HEK293 (cell line): ENCODE data around the gene TBC1D5.
"Not testable (repeated sequence)": the region's sequence is repeated elsewhere in the genome, so short reads cannot be mapped to it uniquely, and the experiment has no call there.

ENCODE experiments used
- CTCF ChIA-PET: fragments of 350-600 bp; formaldehyde crosslinking; extraction: SDS; loops from one replicate; lab custom pipeline; 2021; ENCODE audit warnings: antibody characterized with exemption; lab: Yijun Ruan, JAX
- POLR2A ChIA-PET: fragments of 300-600 bp; formaldehyde crosslinking; extraction: SDS; loops from one replicate; lab custom pipeline; 2020; ENCODE audit warnings: antibody characterized with exemption, inconsistent platforms; lab: Yijun Ruan, JAX
- H3K27ac ChIP-seq: fragments of 200-500 bp; sonication (Bioruptor generic); 2 replicates; pipeline ENCODE4 v1.5.1; 2014; ENCODE audit warnings: low read depth, low read length, control low read depth, inconsistent platforms; ENCODE audit errors: extremely low read depth
- H3K36me3 ChIP-seq, 2 experiments: fragments of 200-500 bp in 1 of 2; sonication (Bioruptor generic) in 1 of 2; 1 replicate in 1 of 2; 2 replicates in 1 of 2; pipeline ENCODE4 v1.5.1; 2014 to 2017; ENCODE audit warnings: inconsistent platforms in 2 of 2, low read length in 2 of 2; ENCODE audit not compliant: control insufficient read depth in 2 of 2, insufficient read depth in 1 of 2
- H3K4me1 ChIP-seq: fragments of 200-500 bp; sonication (Bioruptor generic); 2 replicates; pipeline ENCODE4 v1.5.1; 2014; ENCODE audit warnings: mild to moderate bottlenecking, low read length, inconsistent platforms; ENCODE audit not compliant: control insufficient read depth, insufficient read depth
- H3K4me3 ChIP-seq: 2 replicates; pipeline ENCODE4 v1.5.1; 2011; ENCODE audit warnings: low read depth, mild to moderate bottlenecking, control low read depth, low read length, moderate library complexity
- H3K9me3 ChIP-seq: fragments of 200-500 bp; sonication (Bioruptor generic); 2 replicates; pipeline ENCODE4 v1.5.1; 2014; ENCODE audit warnings: low read depth, low read length, inconsistent platforms; ENCODE audit not compliant: control insufficient read depth, insufficient read depth
- HOXA7 ChIP-seq: sonication (generic); formaldehyde crosslinking; IDR thresholded peaks from 2 replicates; pipeline ENCODE4 v1.8.1; 2022; ENCODE audit warnings: missing genetic modification reagents, borderline replicate concordance
- IKZF3 ChIP-seq: fragments of 450-650 bp; IDR thresholded peaks from 2 replicates; pipeline ENCODE4 v1.5.0; 2018; ENCODE audit warnings: missing biosample characterization, mild to moderate bottlenecking, missing genetic modification characterization, moderate library complexity
- ZBTB7A ChIP-seq: fragments of 450-650 bp; formaldehyde crosslinking; IDR thresholded peaks from 2 replicates; pipeline ENCODE4 v1.5.1; 2016; ENCODE audit warnings: low read depth, missing biosample characterization, missing genetic modification characterization
- ZNF133 ChIP-seq: fragments of 450-650 bp; formaldehyde crosslinking; IDR thresholded peaks from 2 replicates; pipeline ENCODE4 v1.5.1; 2016; ENCODE audit warnings: missing biosample characterization, missing genetic modification characterization
- ZNF146 ChIP-seq: fragments of 450-650 bp; formaldehyde crosslinking; IDR thresholded peaks from 2 replicates; pipeline ENCODE4 v1.5.1; 2016; ENCODE audit warnings: missing biosample characterization, missing genetic modification characterization
- ZNF175 ChIP-seq: fragments of 450-650 bp; formaldehyde crosslinking; IDR thresholded peaks from 2 replicates; pipeline ENCODE4 v1.5.1; 2016; ENCODE audit warnings: missing biosample characterization, missing genetic modification characterization
- ZNF184 ChIP-seq: fragments of 450-650 bp; IDR thresholded peaks from 2 replicates; pipeline ENCODE4 v1.5.1; 2018; ENCODE audit warnings: missing biosample characterization, mild to moderate bottlenecking, missing genetic modification characterization
- ZNF354C ChIP-seq: fragments of 450-650 bp; formaldehyde crosslinking; IDR thresholded peaks from 2 replicates; pipeline ENCODE4 v1.5.1; 2016; ENCODE audit warnings: missing biosample characterization, missing genetic modification characterization, low read depth, borderline replicate concordance
- ZNF416 ChIP-seq: fragments of 450-650 bp; formaldehyde crosslinking; IDR thresholded peaks from 2 replicates; pipeline ENCODE4 v1.5.1; 2016; ENCODE audit warnings: missing biosample characterization, missing genetic modification characterization
- ZNF473 ChIP-seq: fragments of 450-650 bp; formaldehyde crosslinking; IDR thresholded peaks from 2 replicates; pipeline ENCODE4 v1.5.1; 2017; ENCODE audit warnings: missing biosample characterization, missing genetic modification characterization
- ZNF548 ChIP-seq: fragments of 450-650 bp; formaldehyde crosslinking; IDR thresholded peaks from 2 replicates; pipeline ENCODE4 v1.5.1; 2016; ENCODE audit warnings: missing biosample characterization, missing genetic modification characterization
- TF ChIP-seq, protein P1 (sequence below): fragments of 450-650 bp; formaldehyde crosslinking; IDR thresholded peaks from 2 replicates; pipeline ENCODE4 v1.5.1; 2016; ENCODE audit warnings: missing biosample characterization, missing genetic modification characterization
- TF ChIP-seq, protein P2 (sequence below): fragments of 450-650 bp; formaldehyde crosslinking; IDR thresholded peaks from 2 replicates; pipeline ENCODE4 v1.5.1; 2016; ENCODE audit warnings: missing biosample characterization, missing genetic modification characterization
- TF ChIP-seq, protein P3 (sequence below): fragments of 450-650 bp; formaldehyde crosslinking; conservative IDR thresholded peaks from 2 replicates; pipeline ENCODE4 v1.5.1; 2016; ENCODE audit warnings: low read depth, missing biosample characterization, missing genetic modification characterization

Gene TBC1D5

DNA sequence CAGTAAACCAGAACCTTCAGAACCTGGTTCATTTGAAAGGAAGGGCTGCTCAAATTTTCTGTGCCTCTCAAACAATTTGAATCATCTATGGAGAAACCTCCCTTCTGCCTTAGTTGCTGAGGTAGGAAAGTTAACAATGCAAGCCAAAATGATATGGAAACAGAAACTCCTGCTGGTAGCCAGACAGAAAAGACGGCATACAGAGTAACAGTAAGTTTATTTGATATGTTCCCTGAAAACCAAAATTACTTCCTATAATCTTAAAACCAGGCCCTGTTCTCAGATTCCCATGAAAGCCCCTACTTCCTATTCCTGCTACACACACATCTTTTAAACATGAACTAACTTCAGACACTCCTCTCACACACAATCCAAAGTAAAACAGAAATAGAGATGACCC is 86.2 kb downstream of the TBC1D5 start:
- ChIA-PET POLR2A (no interaction called here), CTCF (interaction anchor here (1.8 kb wide), 1 partner anchor 11 kb away, joined by 9 read pairs; no protein-coding TSS in a partner anchor)
- no peaks in the 10 kb centered on the region for H3K36me3 ChIP-seq
- no peaks in the 10 kb centered on the region for H3K9me3 ChIP-seq
- no peaks in the 10 kb centered on the region for H3K4me1 ChIP-seq
- no peak overlapping the region for H3K27ac ChIP-seq
- H3K4me3 ChIP-seq, result no peak overlapping the region
- TF ChIP-seq, protein P1, sequence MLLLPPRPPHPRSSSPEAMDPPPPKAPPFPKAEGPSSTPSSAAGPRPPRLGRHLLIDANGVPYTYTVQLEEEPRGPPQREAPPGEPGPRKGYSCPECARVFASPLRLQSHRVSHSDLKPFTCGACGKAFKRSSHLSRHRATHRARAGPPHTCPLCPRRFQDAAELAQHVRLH (tag by site-specific recombination), result no peak
- TF ChIP-seq ZNF416 (tag by site-specific recombination), result no peak
- no peak for TF ChIP-seq ZNF175 (tag by site-specific recombination)
- no peak for TF ChIP-seq ZNF548 (tag by site-specific recombination)

DNA sequence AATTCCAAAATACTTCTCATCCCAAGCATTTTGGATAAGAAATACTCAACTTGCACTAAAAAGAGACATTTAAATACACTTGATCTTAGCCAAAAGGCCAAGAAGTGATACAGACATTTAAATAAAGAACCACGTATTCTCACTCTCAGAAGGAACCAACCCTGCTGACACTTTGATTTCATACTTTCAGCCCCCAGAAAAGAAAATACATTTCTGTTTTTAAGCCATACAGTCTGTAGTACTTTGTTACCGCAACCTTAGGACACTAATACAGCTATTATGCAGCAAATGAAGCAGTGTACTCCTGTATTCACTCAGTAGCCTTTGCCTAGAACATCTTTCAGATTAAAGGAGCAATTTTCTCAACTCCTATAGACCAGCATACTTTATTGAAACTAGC is 86.7 kb downstream of the TBC1D5 start:
- CTCF ChIA-PET, result no interaction called here
- POLR2A ChIA-PET, result no interaction called here
- no peak overlapping the region for H3K4me3 ChIP-seq

DNA sequence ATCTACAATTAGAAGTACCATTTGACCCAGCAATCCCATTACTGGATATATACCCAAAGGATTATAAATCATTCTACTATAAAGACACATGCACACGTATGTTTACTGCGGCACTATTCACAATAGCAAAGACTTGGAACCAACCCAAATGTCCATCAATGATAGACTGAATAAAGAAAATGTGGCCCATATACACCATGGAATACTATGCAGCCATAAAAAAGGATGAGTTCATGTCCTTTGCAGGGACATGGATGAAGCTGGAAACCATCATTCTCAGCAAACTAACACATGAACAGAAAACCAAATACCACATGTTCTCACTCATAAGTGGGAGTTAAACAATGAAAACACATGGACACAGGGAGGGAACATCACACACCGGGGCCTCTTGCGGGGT is 92.7 kb downstream of the TBC1D5 start:
- H3K27ac ChIP-seq, H3K36me3 ChIP-seq, H3K9me3 ChIP-seq, CTCF ChIA-PET, H3K4me1 ChIP-seq, POLR2A ChIA-PET, H3K4me3 ChIP-seq: not testable (repeated sequence)
- peak; percentile 79 for TF ChIP-seq ZNF146

More for the DNA sequence above, 86.7 kb downstream of the TBC1D5 start:
- Histone ChIP-seq H3K4me1 (no peaks in the 10 kb centered on the region), H3K9me3 (no peaks in the 10 kb centered on the region), H3K27ac (no peak overlapping the region), H3K36me3 (no peaks in the 10 kb centered on the region)
- no peak for TF ChIP-seq HOXA7 (CRISPR knock-in tag)

DNA sequence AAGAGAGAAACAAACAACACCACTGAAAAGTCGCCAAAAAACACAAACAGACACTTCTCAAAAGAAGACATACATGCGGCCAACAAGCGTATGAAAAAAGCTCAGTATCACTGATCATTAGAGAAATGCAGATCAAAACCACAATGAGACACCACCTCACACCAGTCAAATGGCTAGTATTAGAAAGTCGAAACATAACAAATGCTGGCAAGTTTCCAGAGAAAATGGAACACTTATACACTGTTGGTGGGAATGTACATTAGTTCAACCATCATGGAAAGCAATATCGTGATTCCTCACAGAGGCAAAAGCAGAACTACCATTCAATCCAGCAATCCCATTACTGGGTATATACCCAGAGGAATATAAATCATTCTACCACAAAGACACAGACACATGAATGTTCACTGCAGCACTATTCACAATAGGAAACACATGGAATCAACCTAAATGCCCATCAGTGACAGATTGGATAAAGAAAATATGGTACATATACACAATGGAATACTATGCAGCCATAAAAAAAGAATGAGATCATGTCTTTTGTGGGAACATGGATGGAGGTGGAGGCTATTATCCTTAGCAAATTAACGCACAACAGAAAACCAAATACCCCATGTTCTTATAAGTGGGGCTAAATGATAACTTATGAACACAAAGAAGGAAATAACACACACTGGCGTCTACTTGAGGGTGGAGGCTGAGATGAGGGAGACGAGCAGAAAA is 93.6 kb downstream of the TBC1D5 start:
- H3K27ac ChIP-seq, H3K4me3 ChIP-seq, POLR2A ChIA-PET, H3K4me1 ChIP-seq, H3K36me3 ChIP-seq, CTCF ChIA-PET, H3K9me3 ChIP-seq: not testable (repeated sequence)
- TF ChIP-seq ZNF146, result peak; percentile 76
- TF ChIP-seq, protein P1 (tag by site-specific recombination), result peak; percentile 58; the same call in 1 of the 2 replicates
- TF ChIP-seq ZNF184 (tag by site-specific recombination), result peak; percentile 86; the same call in 1 of the 2 replicates
- TF ChIP-seq ZNF133, result peak; percentile 45

DNA sequence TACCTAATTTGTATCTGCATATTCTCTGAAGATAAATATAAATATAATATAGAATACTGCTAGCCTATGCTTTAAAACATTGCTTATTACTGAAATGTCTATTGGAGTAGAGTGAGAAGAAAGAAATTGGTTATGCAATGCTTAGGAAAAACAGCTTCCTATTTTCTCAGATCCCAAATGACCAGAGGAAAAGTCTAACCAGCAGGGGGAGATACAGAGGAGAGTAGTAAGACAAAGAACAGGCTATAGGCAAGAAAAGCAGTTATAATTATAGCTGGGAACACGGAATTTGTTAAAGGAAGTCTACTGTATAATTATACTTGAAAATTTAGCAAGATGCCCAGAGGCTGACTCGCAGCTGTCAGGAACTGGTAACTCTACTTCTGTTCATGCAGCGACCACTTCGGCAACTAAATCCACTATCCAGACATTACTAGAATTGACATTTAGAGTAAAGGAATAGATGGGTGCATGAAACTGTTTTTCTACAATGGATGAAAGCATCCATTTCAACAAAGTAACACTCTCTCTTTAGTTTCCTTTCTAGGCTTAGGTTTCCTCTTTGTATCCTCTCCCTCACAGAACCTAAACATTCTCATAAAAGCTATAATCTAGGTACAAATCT is 97.2 kb downstream of the TBC1D5 start:
- H3K9me3 ChIP-seq, result no peaks in the 10 kb centered on the region
- no peaks in the 10 kb centered on the region for H3K4me1 ChIP-seq
- H3K4me3 ChIP-seq, result no peak overlapping the region
- POLR2A ChIA-PET, result interaction anchor here (1.1 kb wide), 1 partner anchor 97 kb away, joined by 3 read pairs; the partner anchor contains the start of gene TBC1D5
- H3K36me3 ChIP-seq, result no peaks in the 10 kb centered on the region
- CTCF ChIA-PET, result interaction anchor here (0.6 to 5.9 kb wide), 33 partner anchors 8 to 749 kb away, joined by 3 to 72 read pairs (median 4); partner anchors contain the start of gene TBC1D5
- H3K27ac ChIP-seq, result no peak overlapping the region
- TF ChIP-seq ZBTB7A (tag by site-specific recombination) (no peak), ZNF473 (tag by site-specific recombination) (no peak), IKZF3 (peak; percentile 83), ZNF354C (tag by site-specific recombination) (no peak)
- TF ChIP-seq, protein P2, sequence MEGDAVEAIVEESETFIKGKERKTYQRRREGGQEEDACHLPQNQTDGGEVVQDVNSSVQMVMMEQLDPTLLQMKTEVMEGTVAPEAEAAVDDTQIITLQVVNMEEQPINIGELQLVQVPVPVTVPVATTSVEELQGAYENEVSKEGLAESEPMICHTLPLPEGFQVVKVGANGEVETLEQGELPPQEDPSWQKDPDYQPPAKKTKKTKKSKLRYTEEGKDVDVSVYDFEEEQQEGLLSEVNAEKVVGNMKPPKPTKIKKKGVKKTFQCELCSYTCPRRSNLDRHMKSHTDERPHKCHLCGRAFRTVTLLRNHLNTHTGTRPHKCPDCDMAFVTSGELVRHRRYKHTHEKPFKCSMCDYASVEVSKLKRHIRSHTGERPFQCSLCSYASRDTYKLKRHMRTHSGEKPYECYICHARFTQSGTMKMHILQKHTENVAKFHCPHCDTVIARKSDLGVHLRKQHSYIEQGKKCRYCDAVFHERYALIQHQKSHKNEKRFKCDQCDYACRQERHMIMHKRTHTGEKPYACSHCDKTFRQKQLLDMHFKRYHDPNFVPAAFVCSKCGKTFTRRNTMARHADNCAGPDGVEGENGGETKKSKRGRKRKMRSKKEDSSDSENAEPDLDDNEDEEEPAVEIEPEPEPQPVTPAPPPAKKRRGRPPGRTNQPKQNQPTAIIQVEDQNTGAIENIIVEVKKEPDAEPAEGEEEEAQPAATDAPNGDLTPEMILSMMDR (tag by site-specific recombination), result peak; percentile 43; the same call in 1 of the 2 replicates
- TF ChIP-seq, protein P3, sequence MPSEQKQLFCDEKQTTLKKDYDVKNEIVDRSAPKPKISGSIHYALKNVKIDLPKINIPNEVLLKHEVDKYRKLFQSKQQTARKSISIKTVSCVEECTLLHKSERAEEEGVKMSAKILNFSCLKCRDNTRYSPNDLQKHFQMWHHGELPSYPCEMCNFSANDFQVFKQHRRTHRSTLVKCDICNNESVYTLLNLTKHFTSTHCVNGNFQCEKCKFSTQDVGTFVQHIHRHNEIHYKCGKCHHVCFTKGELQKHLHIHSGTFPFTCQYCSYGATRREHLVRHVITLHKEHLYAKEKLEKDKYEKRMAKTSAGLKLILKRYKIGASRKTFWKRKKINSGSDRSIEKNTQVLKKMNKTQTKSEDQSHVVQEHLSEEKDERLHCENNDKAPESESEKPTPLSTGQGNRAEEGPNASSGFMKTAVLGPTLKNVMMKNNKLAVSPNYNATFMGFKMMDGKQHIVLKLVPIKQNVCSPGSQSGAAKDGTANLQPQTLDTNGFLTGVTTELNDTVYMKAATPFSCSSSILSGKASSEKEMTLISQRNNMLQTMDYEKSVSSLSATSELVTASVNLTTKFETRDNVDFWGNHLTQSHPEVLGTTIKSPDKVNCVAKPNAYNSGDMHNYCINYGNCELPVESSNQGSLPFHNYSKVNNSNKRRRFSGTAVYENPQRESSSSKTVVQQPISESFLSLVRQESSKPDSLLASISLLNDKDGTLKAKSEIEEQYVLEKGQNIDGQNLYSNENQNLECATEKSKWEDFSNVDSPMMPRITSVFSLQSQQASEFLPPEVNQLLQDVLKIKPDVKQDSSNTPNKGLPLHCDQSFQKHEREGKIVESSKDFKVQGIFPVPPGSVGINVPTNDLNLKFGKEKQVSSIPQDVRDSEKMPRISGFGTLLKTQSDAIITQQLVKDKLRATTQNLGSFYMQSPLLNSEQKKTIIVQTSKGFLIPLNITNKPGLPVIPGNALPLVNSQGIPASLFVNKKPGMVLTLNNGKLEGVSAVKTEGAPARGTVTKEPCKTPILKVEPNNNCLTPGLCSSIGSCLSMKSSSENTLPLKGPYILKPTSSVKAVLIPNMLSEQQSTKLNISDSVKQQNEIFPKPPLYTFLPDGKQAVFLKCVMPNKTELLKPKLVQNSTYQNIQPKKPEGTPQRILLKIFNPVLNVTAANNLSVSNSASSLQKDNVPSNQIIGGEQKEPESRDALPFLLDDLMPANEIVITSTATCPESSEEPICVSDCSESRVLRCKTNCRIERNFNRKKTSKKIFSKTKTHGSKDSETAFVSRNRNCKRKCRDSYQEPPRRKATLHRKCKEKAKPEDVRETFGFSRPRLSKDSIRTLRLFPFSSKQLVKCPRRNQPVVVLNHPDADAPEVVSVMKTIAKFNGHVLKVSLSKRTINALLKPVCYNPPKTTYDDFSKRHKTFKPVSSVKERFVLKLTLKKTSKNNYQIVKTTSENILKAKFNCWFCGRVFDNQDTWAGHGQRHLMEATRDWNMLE (tag by site-specific recombination), result no peak
